ENCODE measurements around the gene BMP7.
"Not testable (repeated sequence)": the region's sequence is repeated elsewhere in the genome, so short reads cannot be mapped to it uniquely, and the experiment has no call there.

BMP7 gene

GRCh38 chr20:57267158-57267821, 849 bp upstream of the BMP7 start:
- no peak overlapping the region for H3K27ac ChIP-seq
- no peak for DNase-seq (ENCODE audit: low spot score)
- TF ChIP-seq CTCF (IDR thresholded peaks at IDR 0.05), result no peak
- peak overlapping the region; percentile 57 for H3K4me3 ChIP-seq

GRCh38 chr20:57265997-57266290, 497 bp downstream of the BMP7 start:
- TF ChIP-seq CTCF (IDR thresholded peaks at IDR 0.05), result no peak
- H3K27ac ChIP-seq, result no peak overlapping the region
- peak overlapping the region; percentile 57 for H3K4me3 ChIP-seq
- no peak for DNase-seq (ENCODE audit: low spot score)

GRCh38 chr20:57265336-57265996, 975 bp downstream of the BMP7 start:
- H3K4me3 ChIP-seq, result peak overlapping the region; percentile 57
- TF ChIP-seq CTCF (IDR thresholded peaks at IDR 0.05), result no peak
- no peak overlapping the region for H3K27ac ChIP-seq
- DNase-seq (ENCODE audit: low spot score), result no peak

- not testable (repeated sequence) for DNase-seq (ENCODE audit: low spot score); H3K27ac ChIP-seq
- H3K4me3 ChIP-seq, result peak overlapping the region; percentile 57
These were observed 1.5 kb downstream of the BMP7 start for GRCh38 chr20:57264908-57265335.

- no peak for DNase-seq (ENCODE audit: low spot score)
- TF ChIP-seq CTCF (IDR thresholded peaks at IDR 0.05), result no peak
- no peak overlapping the region for H3K27ac ChIP-seq
- no peak overlapping the region for H3K4me3 ChIP-seq
These were observed 2.3 kb downstream of the BMP7 start for GRCh38 chr20:57263801-57264792.

GRCh38 chr20:57262784-57263609, 3.4 kb downstream of the BMP7 start:
- H3K4me3 ChIP-seq, result no peak overlapping the region

More at GRCh38 chr20:57262784-57263609, 3.4 kb downstream of the BMP7 start:
- TF ChIP-seq CTCF (IDR thresholded peaks at IDR 0.05), result no peak
- DNase-seq (ENCODE audit: low spot score), result no peak
- H3K27ac ChIP-seq, result no peak overlapping the region
